Measurements from ENCODE around the gene CELF2. TPM values are rescaled to one million over a fixed set of nuclear protein-coding genes. Genes with fewer than 3 reads are reported as not detected.
A peak's percentile ranks its signal among the peaks of the same experiment; 100 is the strongest.

CELF2 gene
- total and polyA plus RNA-seq, 2 of the 4 experiments (the other 2 are of a cell fraction): 3.5 to 6.6 TPM

DNA sequence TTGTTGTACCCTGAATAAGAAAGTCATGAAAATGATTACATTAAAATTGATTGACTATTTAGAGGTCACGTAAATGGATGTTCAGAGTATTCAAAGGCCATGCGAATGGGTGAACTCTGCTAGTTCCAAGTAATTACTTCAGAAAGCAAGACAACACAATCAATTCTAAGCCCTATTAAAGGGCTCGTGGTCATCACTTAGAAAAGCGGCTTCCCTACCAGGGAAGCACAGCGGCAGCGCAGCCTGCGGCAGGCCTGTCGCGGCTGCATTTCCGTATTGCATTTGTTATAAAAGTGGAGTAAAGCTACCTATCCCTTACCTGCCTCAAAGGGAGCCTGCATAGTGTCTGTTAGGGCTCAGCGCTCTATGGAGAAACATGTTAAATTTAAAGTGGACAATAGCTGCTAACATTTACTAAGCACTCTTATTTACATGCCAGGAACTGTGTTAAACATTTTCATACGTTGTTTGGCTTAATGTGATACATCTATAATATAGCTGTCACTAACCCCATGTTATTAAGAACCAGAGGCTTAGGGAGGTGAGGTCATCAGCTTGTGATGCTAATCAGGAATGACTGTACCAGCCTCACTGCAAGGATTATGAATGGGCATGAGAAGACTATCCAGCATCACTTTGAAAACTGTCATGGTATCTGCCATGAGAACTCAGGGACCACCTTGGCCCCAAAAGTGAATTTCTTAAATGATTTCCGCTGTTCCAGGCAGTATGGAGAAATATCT lies 187.5 kb downstream of the CELF2 start:
- H3K79me1 ChIP-seq (ENCODE audit: low read depth in 1 of 2, low read length in 2 of 2): no peaks in the 10 kb centered on the region
- no peak overlapping the region for H4K5ac ChIP-seq (ENCODE audit: low read depth, low read length)
- in situ Hi-C loops (cut with MboI; ENCODE audit: low sequenced_read_pairs) (no loop called here), intact Hi-C loops (cut with micrococcal nuclease) (no loop called here), dilution Hi-C loops (cut with HindIII; ENCODE audit: low sequenced_read_pairs, unreplicated experiment) (no loop called here)
- H2AK9ac ChIP-seq (replicated peaks; ENCODE audit: low read depth, low read length, poor library complexity): no peak overlapping the region
- H3K9me1 ChIP-seq (ENCODE audit: insufficient read depth, low read length): no peaks in the 10 kb centered on the region
- H4K91ac ChIP-seq (ENCODE audit: insufficient read depth, low read depth, low read length): no peak overlapping the region
- 0 out of 2 replicates have a peak, but pooled peaks cover 4% of the 10 kb centered on the region for H3K9me3 ChIP-seq (ENCODE audit: control insufficient read depth, insufficient read depth, low read length)
- no peak overlapping the region for H3K4me2 ChIP-seq (ENCODE audit: low read depth, low read length)
- no peak overlapping the region for H3K9ac ChIP-seq (ENCODE audit: low read depth, low read length)
- no peak overlapping the region for H3K23ac ChIP-seq (ENCODE audit: low read depth, low read length)
- no peaks in the 10 kb centered on the region for H3K27me3 ChIP-seq (ENCODE audit: control insufficient read depth, insufficient read depth, low read length)
- H2BK15ac ChIP-seq (ENCODE audit: low read depth, low read length): no peak overlapping the region
- no peaks in the 10 kb centered on the region for H3K4me1 ChIP-seq (ENCODE audit: control insufficient read depth, insufficient read depth, low read length)
- no peak overlapping the region for H3K18ac ChIP-seq (ENCODE audit: low read depth, low read length)
- no peaks in the 10 kb centered on the region for H4K20me1 ChIP-seq (ENCODE audit: insufficient read depth, low read length)
- ChIA-PET CTCF (no interaction called here), POLR2A (ENCODE audit: unreplicated experiment) (no interaction called here)
- H2AFZ ChIP-seq (replicated peaks; ENCODE audit: low read length, poor library complexity): no peak overlapping the region
- H3K4ac ChIP-seq (ENCODE audit: low read depth, low read length): no peak overlapping the region
- H2BK20ac ChIP-seq (ENCODE audit: low read depth, low read length): no peak overlapping the region
- BruUV-seq (replicated peaks): no TSS peak
- H3K27ac ChIP-seq (ENCODE audit: insufficient read depth, low read length): no peak overlapping the region
- H2BK5ac ChIP-seq (ENCODE audit: low read depth, low read length, poor library complexity, severe bottlenecking): no peak overlapping the region
- no peaks in the 10 kb centered on the region for H3K36me3 ChIP-seq (ENCODE audit: control insufficient read depth, insufficient read depth, low read length)
- no peak overlapping the region for H2BK120ac ChIP-seq (ENCODE audit: low read depth, low read length)
- no peak overlapping the region for H3K14ac ChIP-seq (replicated peaks; ENCODE audit: low read depth, low read length)
- no CpG with 5 or more reads among the region's 13 CpGs for WGBS, 2 experiments (ENCODE audit: extremely low coverage in 2 of 2, insufficient read length in 1 of 2)
- H3K4me3 ChIP-seq (ENCODE audit: insufficient read depth, low read depth, low read length): no peak overlapping the region
- no peak overlapping the region for H2AK5ac ChIP-seq (ENCODE audit: low read depth, low read length)
- ATAC-seq (ENCODE audit: low read depth): peak; percentile 51; the same call in 1 of the 2 replicates
- H3K56ac ChIP-seq (ENCODE audit: extremely low read depth, insufficient read depth, low read length): no peak overlapping the region
- H4K8ac ChIP-seq (ENCODE audit: low read depth in 2 of 2, low read length in 2 of 2): no peak overlapping the region
- peak; percentile 11 for DNase-seq
- TF ChIP-seq SMC3 (IDR thresholded peaks at IDR 0.05; ENCODE audit: low read depth, low read length) (no peak), POLR2A (IDR thresholded peaks at IDR 0.05; ENCODE audit: low read depth, low read length) (no peak), BHLHE40 (IDR thresholded peaks at IDR 0.05; ENCODE audit: low read depth, low read length) (no peak), FOS (IDR thresholded peaks at IDR 0.05; ENCODE audit: low read depth, low read length) (no peak), RAD21 (IDR thresholded peaks at IDR 0.05; ENCODE audit: low read length) (no peak)
- TF ChIP-seq, protein P1, sequence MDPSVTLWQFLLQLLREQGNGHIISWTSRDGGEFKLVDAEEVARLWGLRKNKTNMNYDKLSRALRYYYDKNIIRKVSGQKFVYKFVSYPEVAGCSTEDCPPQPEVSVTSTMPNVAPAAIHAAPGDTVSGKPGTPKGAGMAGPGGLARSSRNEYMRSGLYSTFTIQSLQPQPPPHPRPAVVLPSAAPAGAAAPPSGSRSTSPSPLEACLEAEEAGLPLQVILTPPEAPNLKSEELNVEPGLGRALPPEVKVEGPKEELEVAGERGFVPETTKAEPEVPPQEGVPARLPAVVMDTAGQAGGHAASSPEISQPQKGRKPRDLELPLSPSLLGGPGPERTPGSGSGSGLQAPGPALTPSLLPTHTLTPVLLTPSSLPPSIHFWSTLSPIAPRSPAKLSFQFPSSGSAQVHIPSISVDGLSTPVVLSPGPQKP (IDR thresholded peaks at IDR 0.05; ENCODE audit: borderline replicate concordance, low read depth, low read length): no peak
